GM12878 (cell line): ENCODE data around the gene CREB3. TPM values are rescaled to one million over a fixed set of nuclear protein-coding genes. Genes with fewer than 3 reads are reported as not detected.
A peak's percentile ranks its signal among the peaks of the same experiment; 100 is the strongest.

ENCODE experiments used
- ATAC-seq: fragments of 200-7000 bp; cut with Tn5 transposase; 3 replicates; pipeline ENCODE4 v1.9.1; 2020; ENCODE audit warnings: mild to moderate bottlenecking, moderate library complexity
- BruUV-seq: library from RNA; stranded (reverse); fragments of 400-500 nt; replicated peaks from 2 replicates; lab custom pipeline; 2021; lab: Mats Ljungman, UMichigan
- CTCF ChIA-PET: fragments of 300-600 bp; sonication (Branson Sonifier 250); formaldehyde crosslinking; extraction: SDS; loops from one replicate; lab custom pipeline; 2021; ENCODE audit warnings: inconsistent platforms; lab: Yijun Ruan, JAX
- POLR2A ChIA-PET: fragments of 350-600 bp; formaldehyde crosslinking; extraction: SDS; loops from one replicate; lab custom pipeline; 2021; ENCODE audit warnings: inconsistent platforms; lab: Charles Lee
- RAD21 ChIA-PET: fragments of 300-600 bp; sonication (Branson Sonifier 250); formaldehyde crosslinking; loops from one replicate; lab custom pipeline; 2023; ENCODE audit warnings: antibody characterized with exemption; ENCODE audit not compliant: unreplicated experiment; lab: Charles Lee
- SMC1A ChIA-PET: fragments of 300-600 bp; sonication (Branson Sonifier 250); formaldehyde crosslinking; loops from one replicate; lab custom pipeline; 2023; ENCODE audit not compliant: unreplicated experiment, uncharacterized antibody; lab: Charles Lee
- DNase-seq: peaks from one replicate; pipeline ENCODE4 v3.0.0-alpha.2; 2011; ENCODE audit warnings: low read depth, low spot score
- FAIRE-seq: peaks from 3 replicates; lab custom pipeline; 2011; peaks lifted over from hg19 to GRCh38; lab: Jason Lieb, UNC
- H2AFZ ChIP-seq: 2 replicates; pipeline ENCODE4 v1.6.0; 2011; ENCODE audit warnings: low read depth, low read length, control low read depth; ENCODE audit not compliant: control insufficient read depth
- H3K27ac ChIP-seq: 2 replicates; pipeline ENCODE4 v1.5.1; 2011; ENCODE audit warnings: control low read depth; ENCODE audit not compliant: control insufficient read depth, insufficient read depth
- H3K27me3 ChIP-seq, 2 experiments: replicated peaks in 1 of 2; 2 replicates each; pipeline versions ENCODE4 v1.6.0 to v1.6.1; 2011; ENCODE audit warnings: low read length in 1 of 2; ENCODE audit not compliant: control insufficient read depth in 2 of 2, insufficient read depth in 2 of 2
- H3K36me3 ChIP-seq, 2 experiments: 2 replicates each; pipeline ENCODE4 v1.5.1; 2011; ENCODE audit warnings: low read length in 1 of 2; ENCODE audit not compliant: control insufficient read depth in 2 of 2, insufficient read depth in 2 of 2
- H3K4me1 ChIP-seq: 2 replicates; pipeline ENCODE4 v1.6.1; 2011; ENCODE audit warnings: mild to moderate bottlenecking, low read length, moderate library complexity, mixed read lengths; ENCODE audit not compliant: control insufficient read depth, insufficient read depth
- H3K4me2 ChIP-seq: 2 replicates; pipeline ENCODE4 v1.6.0; 2011; ENCODE audit warnings: control low read depth; ENCODE audit not compliant: control insufficient read depth, insufficient read depth
- H3K4me3 ChIP-seq: fragments of 200-600 bp; sonication (generic); 2 replicates; pipeline ENCODE4 v1.5.1; 2016
- H3K79me2 ChIP-seq: 2 replicates; pipeline ENCODE4 v1.6.0; 2011; ENCODE audit warnings: low read length; ENCODE audit not compliant: control insufficient read depth, insufficient read depth
- H3K9ac ChIP-seq: 2 replicates; pipeline ENCODE4 v1.8.0; 2011; ENCODE audit warnings: low read length, control low read depth, mixed read lengths; ENCODE audit not compliant: control insufficient read depth, insufficient read depth
- H3K9me3 ChIP-seq: replicated peaks from 3 replicates; pipeline ENCODE4 v1.5.1; 2011; ENCODE audit warnings: mild to moderate bottlenecking, low read length; ENCODE audit not compliant: control insufficient read depth, insufficient read depth
- H4K20me1 ChIP-seq: 2 replicates; pipeline ENCODE4 v1.6.0; 2011; ENCODE audit not compliant: control insufficient read depth, insufficient read depth
- BCL11A ChIP-seq: IDR thresholded peaks from 2 replicates; pipeline ENCODE4 v1.6.1; 2011; ENCODE audit warnings: low read depth, low read length
- CTCF ChIP-seq, 3 experiments: IDR thresholded peaks in 2 of 3; conservative IDR thresholded peaks in 1 of 3; 2 replicates each; pipeline ENCODE4 v1.5.1; 2011; ENCODE audit warnings: low read depth in 3 of 3, low read length in 3 of 3, mild to moderate bottlenecking in 3 of 3, control low read depth in 2 of 3, moderate library complexity in 2 of 3, inconsistent platforms in 1 of 3, mixed read lengths in 1 of 3; ENCODE audit not compliant: control insufficient read depth in 2 of 3, insufficient read depth in 1 of 3; ENCODE audit errors: extremely low read depth in 1 of 3
- DPF2 ChIP-seq: fragments of 450-650 bp; IDR thresholded peaks from 2 replicates; pipeline ENCODE4 v1.6.1; 2017; ENCODE audit warnings: mild to moderate bottlenecking
- ELK1 ChIP-seq: IDR thresholded peaks from 2 replicates; pipeline ENCODE4 v1.6.1; 2012; ENCODE audit warnings: low read depth, low read length, improper control_type of control experiment
- HDGF ChIP-seq: fragments of 450-650 bp; IDR thresholded peaks from 2 replicates; pipeline ENCODE4 v1.6.1; 2016; ENCODE audit warnings: antibody characterized with exemption
- IKZF1 ChIP-seq: fragments of 450-650 bp; conservative IDR thresholded peaks from 2 replicates; pipeline ENCODE4 v1.6.1; 2017; ENCODE audit warnings: antibody characterized with exemption, mild to moderate bottlenecking
- IKZF2 ChIP-seq, 2 experiments: fragments of 450-650 bp; IDR thresholded peaks; 2 replicates each; pipeline ENCODE4 v1.6.1; 2017; ENCODE audit warnings: mild to moderate bottlenecking in 2 of 2, moderate library complexity in 2 of 2
- MLLT1 ChIP-seq: fragments of 450-650 bp; IDR thresholded peaks from 2 replicates; pipeline ENCODE4 v1.6.1; 2016; ENCODE audit warnings: mild to moderate bottlenecking
- RB1 ChIP-seq: fragments of 450-650 bp; formaldehyde crosslinking; IDR thresholded peaks from 2 replicates; pipeline ENCODE4 v1.6.1; 2017; ENCODE audit warnings: mild to moderate bottlenecking, borderline replicate concordance
- SP1 ChIP-seq: IDR thresholded peaks from one replicate; pipeline ENCODE4 v1.6.1; 2011; ENCODE audit warnings: low read depth, low read length
- TBL1XR1 ChIP-seq: IDR thresholded peaks from 2 replicates; pipeline ENCODE4 v1.6.1; 2012; ENCODE audit warnings: low read depth, low read length, improper control_type of control experiment
- ZNF207 ChIP-seq: fragments of 450-650 bp; IDR thresholded peaks from 2 replicates; pipeline ENCODE4 v1.6.1; 2014; ENCODE audit warnings: antibody characterized with exemption, mild to moderate bottlenecking, borderline replicate concordance
- ZNF687 ChIP-seq: fragments of 450-650 bp; IDR thresholded peaks from 2 replicates; pipeline ENCODE4 v1.6.1; 2017; ENCODE audit warnings: mild to moderate bottlenecking, moderate library complexity
- WGBS: methylation state at CpG from one replicate; pipeline ENCODE4 v1.1.6; 2016; ENCODE audit warnings: low lambda C conversion rate; ENCODE audit not compliant: insufficient replicate concordance, insufficient coverage; ENCODE audit errors: missing lambda C conversion rate; 5-methylcytosine and 5-hydroxymethylcytosine counted together
- in situ Hi-C: fragments of 300-500 bp; cut with MboI; formaldehyde crosslinking; loops from 9 replicates; pipeline ENCODE4 v1.14.3; 2018; ENCODE audit warnings: mixed read lengths
- intact Hi-C: fragments of 100-400 bp; cut with micrococcal nuclease; formaldehyde crosslinking; loops from one replicate; pipeline ENCODE4 v1.14.2; 2022; ENCODE audit not compliant: unreplicated experiment
- polyA plus RNA-seq, 11 experiments: library from polyadenylated mRNA; depleted of rRNA in 4 of 11; unstranded in 6 of 11; stranded (reverse) in 5 of 11; fragments of >200 nt; fragmentation: Nextera tagmentation in 4 of 11; fragmentation: Illumina TruSeq in 1 of 11; extraction: Ambion mirVana in 4 of 11; extraction: Trizol in 1 of 11; gene quantifications; 1 replicate in 1 of 11; 2 replicates in 10 of 11; pipeline versions ENCODE4 v1.2.1 to v1.2.3, GENCODE V29; 2011 to 2016; ENCODE audit warnings: inconsistent platforms in 2 of 11, missing spikeins in 2 of 11, low read depth in 1 of 11
- total RNA-seq, 4 experiments: library from RNA; depleted of rRNA in 3 of 4; stranded (reverse); fragments of >200 nt in 3 of 4; fragmentation: Illumina TruSeq in 1 of 4; extraction: Trizol in 1 of 4; gene quantifications; 2 replicates each; pipeline versions ENCODE4 v1.2.1 to v1.2.3, GENCODE V29; 2013 to 2021

CREB3 gene
- total and polyA plus RNA-seq, 10 of the 15 experiments (the other 5 are each of a cell fraction or from before 2014, with no cell fraction given), result 9.8 to 38.9 (median 19.8) TPM

- 10% methylated on average over 6 of the region's 6 CpGs for WGBS
- DNase-seq (no peak), FAIRE-seq (no peak), ATAC-seq (no peak)
- Histone ChIP-seq H3K79me2 (peaks cover 76% of the 10 kb centered on the region), H3K36me3 (peaks cover 8% of the 10 kb centered on the region in 2 experiments; a peak in 3 of 4 replicates), H4K20me1 (no peaks in the 10 kb centered on the region), H3K4me3 (peak overlapping the region; percentile 93), H3K9me3 (no peaks in the 10 kb centered on the region), H2AFZ (no peak overlapping the region), H3K4me2 (peak overlapping the region; percentile 99), H3K9ac (peak overlapping the region; percentile 90), H3K4me1 (peaks cover 23% of the 10 kb centered on the region), H3K27ac (peak overlapping the region; percentile 92), H3K27me3 (no peaks in the 10 kb centered on the region)
- in situ Hi-C loops (loop anchor here (5.0 to 10.0 kb wide), 2 partner anchors 123 to 625 kb away; partner anchors contain the start of genes STOML2 and TESK1), intact Hi-C loops (loop anchor here (1.0 to 10.0 kb wide), 4 partner anchors 34 to 655 kb away; partner anchors contain the start of genes ATOSB, CCDC107, FANCG and RMRP)
- POLR2A ChIA-PET, result interaction anchor here (0.7 to 8.1 kb wide), 12 partner anchors 11 to 125 kb away, joined by 3 to 163 read pairs (median 13); partner anchors contain the start of genes ARHGEF39, CCDC107, GBA2 and RGP1
- CTCF ChIA-PET, result interaction anchor here (0.6 to 9.5 kb wide), 20 partner anchors 9 to 152 kb away, joined by 3 to 183 read pairs (median 12); partner anchors contain the start of genes ARHGEF39, CCDC107, GBA2 and HINT2
- RAD21 ChIA-PET, result interaction anchor here (0.5 to 8.6 kb wide), 10 partner anchors 18 to 634 kb away, joined by 3 to 133 read pairs (median 14); partner anchors contain the start of genes CCDC107, CD72, GBA2 and HINT2
- SMC1A ChIA-PET, result interaction anchor here (0.6 to 8.0 kb wide), 14 partner anchors 12 to 117 kb away, joined by 3 to 145 read pairs (median 7); partner anchors contain the start of genes ARHGEF39, CCDC107, CD72 and GBA2
- no TSS peak for BruUV-seq
- TF ChIP-seq RB1 (no peak), IKZF2 (IDR thresholded peaks at IDR 0.05) (peak; percentile 95 to 97), HDGF (peak; percentile 88), BCL11A (peak; percentile 38; the same call in 1 of the 2 replicates), DPF2 (peak; percentile 39), ZNF687 (no peak), ELK1 (no peak), CTCF (IDR thresholded peaks at IDR 0.05 in 2 of 3, conservative IDR thresholded peaks at IDR 0.05 in 1 of 3; ENCODE audit: control insufficient read depth in 2 of 3, extremely low read depth in 1 of 3, insufficient read depth in 1 of 3, low read depth in 3 of 3, low read length in 3 of 3) (peak; percentile 53 to 59 (median 53)), TBL1XR1 (no peak), SP1 (peak; percentile 44), IKZF1 (peak; percentile 81), ZNF207 (no peak), MLLT1 (peak; percentile 97)
Observed at GRCh38 chr9:35729700-35730485, 2.6 kb upstream of the CREB3 start.
